Upper lobe of left lung (tissue), 6 donors: Measurements from ENCODE around the gene ZNF792. TPM values are rescaled to one million over a fixed set of nuclear protein-coding genes. Genes with fewer than 3 reads are reported as not detected.
A peak's percentile ranks its signal among the peaks of the same experiment; 100 is the strongest.

ENCODE experiments used
- ATAC-seq, 2 donors: fragments of 200-7000 bp; cut with Tn5 transposase; one replicate each; pipeline ENCODE4 v1.9.1; 2022; ENCODE audit warnings: mild to moderate bottlenecking in 2 of 2, moderate library complexity in 2 of 2; ENCODE audit not compliant: low FRiP score in 2 of 2
- DNase-seq, 2 donors: peaks; one replicate each; pipeline ENCODE4 v3.0.0-alpha.2; 2019 to 2020
- H3K27ac ChIP-seq, 4 donors: fragments of 200-600 bp; sonication (generic); one replicate each; pipeline ENCODE4 v1.5.1; 2016 to 2019
- H3K27me3 ChIP-seq, 4 donors: fragments of 200-600 bp; sonication (generic); one replicate each; pipeline ENCODE4 v1.5.1; 2017 to 2019
- H3K36me3 ChIP-seq, 4 donors: fragments of 200-600 bp; sonication (generic); one replicate each; pipeline ENCODE4 v1.5.1; 2016 to 2019
- H3K4me1 ChIP-seq, 4 donors: fragments of 200-600 bp; sonication (generic); one replicate each; pipeline ENCODE4 v1.5.1; 2018 to 2019
- H3K4me3 ChIP-seq, 4 donors: fragments of 200-600 bp; sonication (generic); one replicate each; pipeline ENCODE4 v1.5.1; 2017 to 2019; ENCODE audit warnings: mild to moderate bottlenecking in 2 of 4, moderate library complexity in 1 of 4
- H3K9me3 ChIP-seq, 4 donors: fragments of 200-600 bp; sonication (generic); one replicate each; pipeline ENCODE4 v1.5.1; 2018 to 2019
- CTCF ChIP-seq, 6 experiments: fragments of 450-650 bp in 4 of 6; fragments of 200-600 bp in 2 of 6; sonication (generic) in 2 of 6; IDR thresholded peaks; one replicate each; pipeline ENCODE4 v1.5.1; 2016 to 2019; ENCODE audit warnings: antibody characterized with exemption in 6 of 6
- EP300 ChIP-seq, 4 donors: sonication (generic); formaldehyde crosslinking; IDR thresholded peaks; one replicate each; pipeline ENCODE4 v1.5.1; 2017; ENCODE audit warnings: antibody characterized with exemption in 4 of 4, control low read depth in 2 of 4
- POLR2A ChIP-seq, 4 donors: fragments of 450-650 bp; IDR thresholded peaks; one replicate each; pipeline ENCODE4 v1.5.1; 2016 to 2017; ENCODE audit warnings: antibody characterized with exemption in 4 of 4, mild to moderate bottlenecking in 2 of 4
- POLR2AphosphoS5 ChIP-seq, 2 donors: sonication (generic); formaldehyde crosslinking; IDR thresholded peaks; one replicate each; pipeline ENCODE4 v1.5.1; 2017; ENCODE audit warnings: antibody characterized with exemption in 2 of 2
- WGBS, 2 donors: methylation state at CpG; one replicate each; pipeline ENCODE4 v1.1.5; 2017 to 2018; 5-methylcytosine and 5-hydroxymethylcytosine counted together
- total RNA-seq, 6 donors: library from RNA; depleted of rRNA in 4 of 6; stranded (reverse); fragments of >200 nt in 4 of 6; gene quantifications; one replicate each; pipeline versions ENCODE4 v1.1.0 to v1.2.1, GENCODE V29; 2016 to 2021
- donor health status: DM: no; HTN: no; CAD: no; lungs with moderate emphysema.
- donor health status: DM: no; HTN: yes; CAD: no; lungs with severe emphysema.

Gene ZNF792
- total RNA-seq, 6 donors from 2014 or later: 8.3 to 14.5 (median 9.8) TPM

GRCh38 chr19:34983786-34984185, 19.8 kb upstream of the ZNF792 start:
- H3K27ac ChIP-seq: no peak overlapping the region
- 93 to 96% methylated on average over 4 of the region's 4 CpGs for WGBS, 2 donors
- peaks cover 10 to 16% (median 14%) of the 10 kb centered on the region in 4 donors for H3K4me1 ChIP-seq
- no peak for ATAC-seq
- H3K4me3 ChIP-seq: no peak overlapping the region
- no peaks in the 10 kb centered on the region for H3K9me3 ChIP-seq
- no peaks in the 10 kb centered on the region for H3K36me3 ChIP-seq
- no peak for TF ChIP-seq EP300 (IDR thresholded peaks at IDR 0.05)
- no peak for TF ChIP-seq POLR2AphosphoS5 (IDR thresholded peaks at IDR 0.05)
- TF ChIP-seq POLR2A (IDR thresholded peaks at IDR 0.05): no peak
- no peak for TF ChIP-seq CTCF (IDR thresholded peaks at IDR 0.05)
- DNase-seq: no peak
- H3K27me3 ChIP-seq: no peaks in the 10 kb centered on the region

DNA sequence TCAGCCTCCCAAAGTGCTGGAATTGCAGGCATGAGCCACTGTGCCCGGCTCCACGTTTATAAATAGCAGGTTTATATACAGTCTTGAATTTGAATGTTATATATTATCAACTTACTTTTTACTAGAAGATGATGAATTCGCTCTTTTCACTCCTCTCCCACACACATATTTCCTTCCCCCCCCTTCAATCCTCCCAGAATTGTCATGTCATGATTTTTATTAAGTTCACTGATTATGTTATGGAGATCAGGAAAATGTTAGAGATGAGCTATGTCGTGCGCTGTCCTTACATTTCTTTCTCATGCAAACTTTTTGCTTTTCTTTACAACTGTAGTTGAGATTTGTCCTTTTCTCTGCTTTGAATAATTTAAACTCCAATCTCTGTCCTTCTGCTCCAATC, 18.2 kb upstream of the ZNF792 start:
- H3K4me1 ChIP-seq: peaks cover 10 to 16% (median 14%) of the 10 kb centered on the region in 4 donors
- no peak overlapping the region for H3K4me3 ChIP-seq
- no peaks in the 10 kb centered on the region for H3K36me3 ChIP-seq
- no peaks in the 10 kb centered on the region for H3K27me3 ChIP-seq
- DNase-seq (no peak), ATAC-seq (no peak)
- H3K27ac ChIP-seq: no peak overlapping the region
- no peaks in the 10 kb centered on the region for H3K9me3 ChIP-seq
- WGBS, 2 donors: 79 to 82% methylated on average over 5 of the region's 5 CpGs
- TF ChIP-seq POLR2A (IDR thresholded peaks at IDR 0.05) (no peak), CTCF (IDR thresholded peaks at IDR 0.05) (no peak), POLR2AphosphoS5 (IDR thresholded peaks at IDR 0.05) (no peak), EP300 (IDR thresholded peaks at IDR 0.05) (no peak)

DNA sequence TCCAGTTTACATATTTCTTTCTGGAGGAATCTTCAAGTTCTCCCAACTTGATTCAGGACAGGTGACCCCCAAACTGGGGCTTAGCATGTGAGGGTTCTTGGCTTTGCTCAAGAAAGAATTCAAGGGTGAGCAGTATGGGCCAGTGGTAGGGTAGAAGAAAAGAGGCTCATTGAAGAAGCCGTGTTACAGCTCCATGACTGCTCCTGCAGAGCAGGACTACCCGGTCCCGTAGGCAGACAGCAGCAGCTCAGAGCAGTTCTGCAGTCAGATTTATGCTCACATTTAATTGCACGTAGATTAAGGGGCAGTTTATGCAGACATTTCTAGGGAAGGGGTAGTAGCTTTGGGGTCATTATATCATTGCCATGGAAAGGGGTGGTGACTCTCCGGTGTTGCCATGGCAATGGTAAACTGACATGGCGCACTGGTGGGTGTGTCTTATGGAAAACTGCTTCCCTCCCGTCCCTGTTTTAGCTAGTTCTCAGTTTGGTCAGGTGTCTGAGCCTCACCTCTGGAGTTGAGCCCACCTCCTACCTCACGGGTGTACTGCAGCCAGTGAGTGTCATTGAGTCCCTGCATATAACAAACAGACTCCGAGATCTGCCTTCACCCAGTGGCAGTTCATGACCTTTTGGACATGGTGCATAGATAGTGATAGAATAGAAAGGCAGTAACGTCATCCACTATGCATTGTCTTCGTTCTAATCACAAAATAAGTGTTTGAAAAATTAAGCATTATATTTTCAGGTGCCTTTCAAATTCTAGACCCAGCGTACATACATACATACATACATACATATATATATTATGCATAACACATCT, 16.0 kb upstream of the ZNF792 start:
- Histone ChIP-seq H3K4me3 (no peak overlapping the region), H3K4me1 (peaks cover under 1 to 7% (median 5%) of the 10 kb centered on the region in 4 donors), H3K36me3 (no peaks in the 10 kb centered on the region), H3K9me3 (peaks cover 0 to 8% (median 2%) of the 10 kb centered on the region in 4 donors), H3K27me3 (no peaks in the 10 kb centered on the region), H3K27ac (no peak overlapping the region)
- TF ChIP-seq CTCF (IDR thresholded peaks at IDR 0.05): no peak
- no peak for TF ChIP-seq POLR2AphosphoS5 (IDR thresholded peaks at IDR 0.05)
- TF ChIP-seq EP300 (IDR thresholded peaks at IDR 0.05): no peak
- no peak for TF ChIP-seq POLR2A (IDR thresholded peaks at IDR 0.05)
- ATAC-seq: no peak
- 87 to 89% methylated on average over 9 to 12 of the region's 12 CpGs for WGBS, 2 donors
- no peak for DNase-seq

DNA sequence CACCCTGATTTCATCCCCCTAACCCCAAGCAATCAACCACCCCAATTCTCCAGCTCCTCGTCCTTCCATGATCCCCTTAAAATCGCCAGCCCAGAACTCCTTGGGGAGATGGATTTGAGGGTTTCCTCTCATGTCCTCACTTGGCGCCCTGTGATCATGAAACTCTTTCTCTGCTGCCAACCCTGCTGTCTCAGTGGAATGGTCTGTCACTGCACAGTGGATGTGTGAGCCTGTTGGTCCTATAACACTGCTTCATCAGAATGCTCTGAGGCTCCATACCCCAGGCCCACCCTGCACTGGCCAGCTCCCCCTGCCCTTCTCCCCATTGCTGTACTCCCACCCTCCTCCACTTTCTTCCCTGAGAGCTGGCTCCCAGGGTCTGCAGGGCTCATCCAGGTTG, 12.6 kb upstream of the ZNF792 start:
- Histone ChIP-seq H3K27ac (peak overlapping the region in 1 of 4 donors; percentile 42), H3K4me3 (no peak overlapping the region), H3K9me3 (peaks cover 0 to 8% (median 2%) of the 10 kb centered on the region in 4 donors), H3K4me1 (peaks cover 13 to 25% (median 18%) of the 10 kb centered on the region in 4 donors), H3K36me3 (no peaks in the 10 kb centered on the region), H3K27me3 (no peaks in the 10 kb centered on the region)
- TF ChIP-seq CTCF (IDR thresholded peaks at IDR 0.05) (no peak), POLR2A (IDR thresholded peaks at IDR 0.05) (no peak), POLR2AphosphoS5 (IDR thresholded peaks at IDR 0.05) (no peak), EP300 (IDR thresholded peaks at IDR 0.05) (no peak)
- ATAC-seq (no peak), DNase-seq (no peak)
- 87 to 94% methylated on average over 3 of the region's 3 CpGs for WGBS, 2 donors
